Right renal cortex interstitium (tissue), 3 donors: ENCODE results near the gene P3H4. TPM values are rescaled to one million over a fixed set of nuclear protein-coding genes. Genes with fewer than 3 reads are reported as not detected.
"Not testable (repeated sequence)": the region's sequence is repeated elsewhere in the genome, so short reads cannot be mapped to it uniquely, and the experiment has no call there.

Source experiments
- DNase-seq, 3 donors: peaks; one replicate each; pipeline ENCODE4 v3.0.0-alpha.2; 2013; ENCODE audit warnings: low read depth in 3 of 3, low spot score in 2 of 3
- polyA plus RNA-seq, 3 donors: library from polyadenylated mRNA; unstranded; fragments of 120-200 nt; gene quantifications; one replicate each; pipeline ENCODE4 v1.2.1, GENCODE V29; 2013; ENCODE audit not compliant: insufficient read length in 3 of 3

P3H4 gene, protein sequence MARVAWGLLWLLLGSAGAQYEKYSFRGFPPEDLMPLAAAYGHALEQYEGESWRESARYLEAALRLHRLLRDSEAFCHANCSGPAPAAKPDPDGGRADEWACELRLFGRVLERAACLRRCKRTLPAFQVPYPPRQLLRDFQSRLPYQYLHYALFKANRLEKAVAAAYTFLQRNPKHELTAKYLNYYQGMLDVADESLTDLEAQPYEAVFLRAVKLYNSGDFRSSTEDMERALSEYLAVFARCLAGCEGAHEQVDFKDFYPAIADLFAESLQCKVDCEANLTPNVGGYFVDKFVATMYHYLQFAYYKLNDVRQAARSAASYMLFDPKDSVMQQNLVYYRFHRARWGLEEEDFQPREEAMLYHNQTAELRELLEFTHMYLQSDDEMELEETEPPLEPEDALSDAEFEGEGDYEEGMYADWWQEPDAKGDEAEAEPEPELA
- 10 to 100 TPM; 32.8 to 40.6 (median 39.3) TPM for polyA plus RNA-seq

DNA sequence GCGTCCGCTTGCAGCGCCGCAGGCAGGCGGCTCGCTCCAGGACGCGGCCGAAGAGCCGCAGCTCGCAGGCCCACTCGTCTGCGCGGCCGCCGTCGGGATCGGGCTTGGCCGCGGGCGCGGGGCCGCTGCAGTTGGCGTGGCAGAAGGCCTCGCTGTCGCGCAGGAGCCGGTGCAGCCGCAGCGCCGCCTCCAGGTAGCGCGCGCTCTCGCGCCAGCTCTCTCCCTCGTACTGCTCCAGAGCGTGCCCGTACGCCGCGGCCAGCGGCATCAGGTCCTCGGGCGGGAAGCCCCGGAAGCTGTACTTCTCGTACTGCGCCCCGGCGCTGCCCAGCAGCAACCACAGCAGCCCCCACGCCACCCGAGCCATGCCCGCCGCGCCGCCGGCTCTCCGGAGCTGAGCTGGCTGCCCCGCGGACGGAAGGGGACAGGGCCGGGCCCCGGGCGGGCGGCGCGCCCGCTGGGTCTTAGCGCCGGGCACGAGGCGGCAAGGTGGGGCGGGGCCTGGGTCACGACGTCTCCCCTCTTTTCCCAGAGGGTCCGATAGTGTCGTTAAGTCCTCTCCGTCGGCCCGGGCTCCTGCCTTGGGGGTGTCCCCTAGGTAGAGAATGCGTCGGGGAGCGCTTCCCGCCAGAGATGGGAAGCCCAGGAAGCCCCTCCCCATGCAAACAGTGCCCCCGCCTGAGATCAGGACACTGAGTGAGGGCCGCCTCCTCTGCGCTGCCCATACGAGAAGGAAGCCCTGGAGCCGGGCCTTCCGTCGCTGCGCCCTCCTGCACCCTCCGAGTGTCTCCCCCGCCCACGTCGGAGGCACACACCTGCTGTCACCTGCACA lies at the start of gene P3H4:
P3H4 (minus strand) TSS at position 401 of the 832 bp plus-strand sequence; CDS start at position 367, 34 bp downstream.
- no peak for DNase-seq

DNA sequence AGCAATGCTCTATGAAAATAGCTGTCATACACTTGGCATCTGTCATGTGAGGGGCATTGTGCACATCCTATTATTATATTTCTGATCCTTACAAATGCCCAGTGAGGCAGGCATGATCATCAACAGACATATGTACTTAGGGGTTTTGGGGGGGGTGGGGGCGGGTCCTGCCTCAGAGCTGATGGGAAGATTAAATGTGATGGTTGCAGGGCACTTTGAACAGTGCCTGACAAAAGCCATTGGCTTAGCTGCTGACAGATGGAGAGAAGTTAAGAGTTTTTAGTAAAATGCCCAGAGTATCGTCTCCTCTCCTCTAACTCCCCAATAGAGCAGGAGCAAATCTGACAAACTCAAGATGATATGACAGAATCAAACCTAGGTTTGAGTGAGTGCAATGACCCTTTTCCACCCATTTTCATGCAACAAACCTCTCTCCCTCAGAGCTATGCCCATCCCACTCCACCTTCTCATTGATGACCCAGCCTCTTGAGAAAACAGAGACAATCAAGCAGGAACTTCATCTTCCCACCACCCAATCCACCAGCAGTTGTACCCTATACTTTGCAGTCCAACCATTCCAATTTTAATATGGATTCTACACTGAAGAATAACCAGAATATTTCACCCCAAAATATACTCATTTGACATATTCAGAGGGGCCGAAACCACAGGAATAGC lies 48.6 kb upstream of the P3H4 start:
- no peak for DNase-seq

DNA sequence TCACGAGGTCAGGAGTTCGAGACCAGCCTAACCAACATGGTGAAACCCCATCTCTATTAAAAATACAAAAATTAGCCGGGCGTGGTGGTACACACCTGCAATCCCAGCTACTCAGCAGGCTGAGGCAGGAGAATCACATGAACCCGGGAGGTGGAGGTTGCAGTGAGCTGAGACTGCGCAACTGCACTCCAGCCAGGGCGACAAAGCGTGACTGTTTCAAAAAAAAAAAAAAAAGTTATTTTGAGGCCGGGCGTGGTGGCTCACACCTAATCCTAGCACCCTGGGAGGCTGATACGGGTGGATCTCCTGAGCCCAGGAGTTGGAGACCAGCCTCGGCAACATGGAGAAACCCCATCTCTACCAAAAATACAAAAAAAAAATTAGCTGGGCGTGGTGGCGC lies 39.6 kb upstream of the P3H4 start:
- not testable (repeated sequence) for DNase-seq

DNA sequence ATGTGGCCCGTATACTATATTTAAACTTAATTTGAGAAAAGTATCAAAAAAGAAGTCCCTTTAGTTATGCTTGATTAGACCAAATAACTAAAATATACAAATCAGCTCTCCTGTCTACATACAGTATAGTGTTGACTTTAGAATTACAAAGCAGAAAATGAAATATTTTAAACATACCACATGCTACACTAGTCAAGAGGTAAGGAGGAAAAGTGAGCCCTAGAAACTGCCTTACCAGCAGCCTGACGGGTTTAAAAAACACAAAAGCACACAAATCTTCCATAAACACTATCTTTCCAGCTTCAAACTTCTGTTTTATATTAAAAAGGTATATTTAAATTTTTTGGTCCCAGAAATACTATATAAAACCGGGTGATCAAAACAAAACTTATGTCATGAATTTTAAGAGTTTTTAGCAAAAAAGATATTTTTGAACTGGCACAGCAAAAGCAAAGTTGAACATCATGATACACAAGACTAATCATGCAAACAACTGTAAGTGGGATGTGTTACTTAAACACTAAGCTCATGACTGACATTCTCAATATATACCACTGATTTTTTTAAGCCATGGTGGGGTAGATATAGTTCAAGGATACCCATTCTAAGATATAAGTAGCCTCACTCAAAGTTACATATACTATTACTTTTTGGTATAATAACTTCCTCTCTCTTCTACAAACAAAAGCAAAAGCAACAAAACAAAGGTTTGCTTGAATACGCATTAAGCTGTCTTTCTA lies 37.7 kb upstream of the P3H4 start:
- no peak for DNase-seq

- no peak for DNase-seq
These were observed 37.0 kb upstream of the P3H4 start for GRCh38 chr17:41848788-41849187.

DNA sequence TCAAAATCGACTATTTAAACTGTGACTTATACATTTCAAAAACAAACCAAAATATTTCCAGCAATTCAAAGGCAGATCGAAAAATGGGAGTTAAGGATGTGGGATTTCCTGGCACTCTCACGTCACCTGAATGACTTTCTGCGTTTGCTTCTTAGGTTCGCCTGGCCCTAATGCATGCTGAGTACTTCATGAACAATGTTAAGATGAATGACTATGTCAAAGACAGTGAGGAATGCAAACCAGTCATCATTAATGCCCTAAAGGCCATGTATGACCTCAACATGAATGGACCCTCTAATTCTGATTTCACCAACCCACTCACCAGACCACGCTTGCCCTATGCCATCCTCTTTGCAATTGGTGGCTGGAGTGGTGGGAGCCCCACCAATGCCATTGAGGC lies 33.2 kb upstream of the P3H4 start:
- no peak for DNase-seq

- not testable (repeated sequence) for DNase-seq
These were observed 29.0 kb upstream of the P3H4 start for GRCh38 chr17:41840781-41841180.

GRCh38 chr17:41839448-41839847 lies 27.7 kb upstream of the P3H4 start:
- not testable (repeated sequence) for DNase-seq

GRCh38 chr17:41837761-41838538 lies 26.2 kb upstream of the P3H4 start, which contains the start of gene KLHL10:
Gene KLHL10, plus strand, starts transcription at chr17:41837825. Its CDS starts 108 bp downstream, at chr17:41837933.
- no peak for DNase-seq

GRCh38 chr17:41836550-41837196 lies 24.9 kb upstream of the P3H4 start:
- no peak for DNase-seq

DNA sequence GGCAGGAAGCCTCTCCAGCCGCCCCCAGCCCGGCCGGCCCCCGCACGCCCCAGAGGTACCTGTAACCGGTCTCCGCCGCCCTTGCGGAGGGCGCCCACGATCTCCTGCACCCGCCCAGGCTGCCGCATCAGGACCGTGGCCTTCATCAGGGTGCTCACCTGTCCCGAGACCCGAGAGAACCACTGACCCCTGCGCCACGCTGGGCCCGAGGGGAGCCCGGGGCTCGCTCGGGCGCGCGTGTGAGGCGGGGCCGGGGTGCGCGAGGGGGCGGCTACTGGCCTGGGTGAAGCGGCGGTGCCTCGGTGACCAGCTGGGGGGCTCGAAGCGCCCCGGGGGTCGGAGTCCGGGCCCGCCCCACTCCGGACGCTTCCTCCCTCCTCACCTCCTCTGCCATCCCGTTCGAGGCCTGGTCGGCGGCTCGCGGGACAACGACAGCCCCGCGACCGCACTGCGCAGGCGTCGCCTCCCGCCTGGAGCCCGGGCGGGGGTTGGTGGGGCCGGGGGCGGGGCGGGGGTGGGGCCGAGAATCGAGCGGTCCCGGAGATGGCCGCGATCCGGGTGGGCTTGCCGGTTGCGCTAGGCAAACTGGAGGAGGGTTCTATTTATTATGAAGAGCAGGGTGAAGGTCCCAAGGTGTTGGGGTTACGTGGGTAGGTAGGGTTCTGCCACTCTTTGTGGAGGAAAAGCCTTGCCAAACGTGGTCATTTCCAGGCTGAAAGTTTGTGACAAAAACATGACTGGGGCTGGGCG lies 24.2 kb upstream of the P3H4 start, which contains the start of gene NT5C3B:
NT5C3B (minus strand) TSS at position 433 of the 750 bp plus-strand sequence; CDS start at position 394, 39 bp downstream.
- DNase-seq, result no peak

DNA sequence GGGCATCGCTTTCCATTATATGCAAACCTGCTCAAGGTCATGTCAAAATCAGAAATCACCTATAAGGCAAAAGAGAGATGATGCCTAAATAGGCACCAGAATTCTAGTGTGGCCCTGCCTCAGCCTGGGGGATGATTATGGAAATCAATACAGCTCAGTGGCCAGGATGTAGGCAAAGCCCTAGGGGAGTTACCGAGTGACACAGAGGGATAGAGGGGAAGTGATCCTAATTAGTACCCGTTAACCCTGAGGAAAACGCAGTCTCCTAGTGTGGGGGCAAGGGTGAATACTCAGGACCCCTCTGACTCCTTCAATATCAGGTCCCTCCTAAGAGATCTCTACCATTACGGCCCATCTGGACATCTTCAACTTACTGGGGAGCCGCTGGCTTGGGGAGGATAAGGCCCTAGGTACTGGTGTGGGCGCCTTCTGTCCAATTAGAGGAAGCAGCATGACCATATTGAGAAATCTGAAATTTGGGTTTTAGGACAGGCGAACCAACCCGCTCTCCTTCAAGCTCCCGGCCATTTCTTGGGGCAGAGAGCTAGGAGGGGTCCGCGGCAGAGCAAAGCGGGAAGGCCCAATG lies 23.6 kb upstream of the P3H4 start:
- no peak for DNase-seq

- not testable (repeated sequence) for DNase-seq
These were observed 18.2 kb upstream of the P3H4 start for GRCh38 chr17:41829961-41830360.

DNA sequence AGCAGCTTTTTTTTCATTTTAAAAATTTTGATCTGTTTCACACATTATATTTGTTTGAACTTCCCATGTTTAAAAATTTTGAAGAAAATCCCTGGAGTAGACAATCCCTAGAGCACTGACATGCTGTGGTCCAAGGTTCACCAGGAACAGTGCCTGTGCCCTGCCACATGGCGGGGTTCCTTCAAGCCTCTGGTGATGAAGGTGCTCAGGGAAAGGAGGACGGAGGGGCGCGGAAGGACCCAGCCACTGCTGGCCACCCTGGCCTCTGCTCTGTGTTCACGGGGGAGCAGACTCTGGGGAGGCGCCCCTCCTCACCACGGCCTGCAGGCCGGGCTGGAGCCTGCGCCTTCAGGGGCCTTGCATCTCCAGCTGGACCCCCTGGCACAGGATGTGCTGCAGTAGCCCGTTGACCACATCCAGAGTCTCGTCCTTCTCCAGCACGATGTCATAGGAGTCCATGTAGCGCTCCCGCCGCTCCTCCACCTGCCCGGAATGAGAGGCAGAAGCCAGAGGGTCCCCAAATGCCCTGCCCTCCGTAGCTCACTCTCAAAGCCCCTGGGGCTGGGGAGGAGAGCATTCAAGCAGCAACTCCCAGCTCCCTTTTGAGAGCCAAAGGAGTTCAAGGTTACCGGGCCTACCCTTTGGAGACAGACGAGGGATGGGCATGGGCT lies 13.6 kb upstream of the P3H4 start:
- no peak for DNase-seq

- DNase-seq, result no peak
These were observed 12.3 kb upstream of the P3H4 start for GRCh38 chr17:41824086-41824485.

- no peak for DNase-seq
These were observed 11.8 kb upstream of the P3H4 start for GRCh38 chr17:41823580-41823979.

GRCh38 chr17:41823141-41823524 lies 11.4 kb upstream of the P3H4 start:
- no peak for DNase-seq
